Skeletal muscle tissue (tissue), 4 donors: ENCODE results near the gene RASGEF1C. TPM values are rescaled to one million over a fixed set of nuclear protein-coding genes. Genes with fewer than 3 reads are reported as not detected.
"Not testable (repeated sequence)": the region's sequence is repeated elsewhere in the genome, so short reads cannot be mapped to it uniquely, and the experiment has no call there.

Experiments used
- H3K27ac ChIP-seq: one replicate; pipeline ENCODE4 v1.7.0; 2013; ENCODE audit warnings: mild to moderate bottlenecking, low read depth, low read length, inconsistent platforms
- H3K27me3 ChIP-seq, 3 donors: one replicate each; pipeline ENCODE4 v1.7.0; 2013; ENCODE audit warnings: low read length in 3 of 3; ENCODE audit not compliant: control insufficient read depth in 3 of 3, insufficient read depth in 3 of 3
- H3K36me3 ChIP-seq, 3 donors: one replicate each; pipeline ENCODE4 v1.7.0; 2013; ENCODE audit warnings: low read length in 3 of 3; ENCODE audit not compliant: control insufficient read depth in 3 of 3, insufficient read depth in 3 of 3
- H3K4me1 ChIP-seq, 3 donors: one replicate each; pipeline ENCODE4 v1.7.0; 2013; ENCODE audit warnings: low read length in 3 of 3, mild to moderate bottlenecking in 3 of 3; ENCODE audit not compliant: control insufficient read depth in 3 of 3, insufficient read depth in 3 of 3
- H3K4me3 ChIP-seq, 3 donors: one replicate each; pipeline ENCODE4 v1.7.0; 2013; ENCODE audit warnings: low read length in 3 of 3
- H3K9ac ChIP-seq, 3 donors: one replicate each; pipeline ENCODE4 v1.7.0; 2013; ENCODE audit warnings: low read length in 3 of 3, mild to moderate bottlenecking in 3 of 3, moderate library complexity in 2 of 3, low read depth in 1 of 3
- H3K9me3 ChIP-seq, 3 donors: one replicate each; pipeline ENCODE4 v1.7.0; 2013; ENCODE audit warnings: low read length in 3 of 3; ENCODE audit not compliant: control insufficient read depth in 3 of 3
- total RNA-seq: library from RNA; depleted of rRNA; stranded (reverse); fragments of >200 nt; gene quantifications from one replicate; pipeline ENCODE4 v1.2.3, GENCODE V29; 2014
- donor health status: Osteomylitis.

RASGEF1C gene
- total RNA-seq, 1 donor from 2014 or later, result 5.7 TPM

DNA sequence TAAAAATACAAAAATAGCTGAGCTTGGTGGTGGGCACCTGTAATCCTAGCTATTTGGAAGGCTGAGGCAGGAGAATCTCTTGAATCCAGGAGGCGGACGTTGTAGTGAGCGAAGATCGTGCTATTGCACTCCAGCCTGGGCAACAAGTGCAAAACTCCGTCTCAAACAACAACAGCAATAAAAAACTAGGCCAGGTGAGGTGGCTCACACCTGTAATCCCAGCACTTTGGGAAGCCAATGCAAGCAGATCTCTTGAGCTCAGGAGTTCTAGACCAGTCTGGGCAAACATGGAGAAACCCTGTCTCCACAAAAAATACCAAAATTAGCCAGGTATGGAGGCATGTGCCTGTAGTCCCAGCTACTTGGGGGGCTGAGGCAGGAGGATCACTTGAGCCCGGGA lies 84.3 kb downstream of the RASGEF1C start:
- H3K9ac ChIP-seq, H3K9me3 ChIP-seq, H3K4me3 ChIP-seq, H3K36me3 ChIP-seq, H3K27ac ChIP-seq, H3K4me1 ChIP-seq: not testable (repeated sequence)
- H3K27me3 ChIP-seq, result peaks cover 3 to 25% (median 19%) of the 10 kb centered on the region in 3 donors

DNA sequence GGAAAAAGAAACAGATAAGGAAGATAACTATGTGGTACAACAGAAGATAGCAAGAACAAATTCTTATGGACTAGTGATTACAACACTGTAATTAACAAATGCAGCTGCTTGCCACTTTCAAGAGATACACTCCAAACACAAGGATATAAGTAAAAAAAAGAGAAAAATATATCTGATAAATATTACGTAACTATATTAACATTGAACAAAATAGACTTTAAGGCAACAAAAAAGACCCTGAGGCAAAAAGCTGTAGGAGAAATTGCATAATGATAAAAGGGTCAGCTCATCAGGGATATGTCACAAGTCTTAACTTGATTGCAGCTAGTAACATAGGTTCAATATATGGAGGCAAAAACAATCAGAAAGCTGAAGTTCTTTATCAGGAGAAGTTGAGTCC lies 86.1 kb downstream of the RASGEF1C start:
- Histone ChIP-seq H3K27me3 (peaks cover 3 to 27% (median 19%) of the 10 kb centered on the region in 3 donors), H3K9me3 (no peaks in the 10 kb centered on the region), H3K9ac (no peak overlapping the region), H3K27ac (no peak overlapping the region), H3K4me1 (no peaks in the 10 kb centered on the region), H3K4me3 (no peak overlapping the region), H3K36me3 (no peaks in the 10 kb centered on the region)

DNA sequence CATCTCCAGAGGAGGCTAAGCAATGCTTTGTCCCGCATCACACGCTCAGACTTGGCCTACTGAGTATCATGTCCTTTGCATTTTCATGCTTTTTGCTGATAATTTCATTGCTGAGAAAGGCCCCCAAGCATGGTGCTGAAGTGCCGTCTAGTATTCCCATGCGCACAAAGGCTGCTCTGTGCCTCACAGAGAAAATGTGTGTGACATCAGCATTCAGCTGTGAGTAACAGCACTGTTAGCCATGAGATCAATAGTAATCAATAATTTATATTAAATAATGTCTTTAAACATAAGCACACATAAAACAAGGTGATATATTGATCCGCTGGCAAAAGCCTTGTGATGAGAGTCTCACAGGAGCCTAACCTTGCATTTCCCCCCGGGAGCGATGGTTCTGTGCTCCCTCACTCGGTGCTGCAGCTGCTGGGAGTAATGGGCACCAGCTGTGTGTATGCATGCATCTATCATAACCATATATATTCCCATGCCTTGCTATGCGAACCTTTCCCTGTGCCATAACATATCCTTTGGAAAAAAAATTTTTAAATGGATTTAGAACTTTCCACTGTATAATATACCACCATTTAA lies 87.1 kb downstream of the RASGEF1C start:
- H3K4me1 ChIP-seq, result no peaks in the 10 kb centered on the region
- no peaks in the 10 kb centered on the region for H3K36me3 ChIP-seq
- H3K9me3 ChIP-seq, result no peaks in the 10 kb centered on the region
- H3K9ac ChIP-seq, result no peak overlapping the region
- no peak overlapping the region for H3K4me3 ChIP-seq
- H3K27ac ChIP-seq, result no peak overlapping the region
- peaks cover 3 to 23% (median 17%) of the 10 kb centered on the region in 3 donors for H3K27me3 ChIP-seq

DNA sequence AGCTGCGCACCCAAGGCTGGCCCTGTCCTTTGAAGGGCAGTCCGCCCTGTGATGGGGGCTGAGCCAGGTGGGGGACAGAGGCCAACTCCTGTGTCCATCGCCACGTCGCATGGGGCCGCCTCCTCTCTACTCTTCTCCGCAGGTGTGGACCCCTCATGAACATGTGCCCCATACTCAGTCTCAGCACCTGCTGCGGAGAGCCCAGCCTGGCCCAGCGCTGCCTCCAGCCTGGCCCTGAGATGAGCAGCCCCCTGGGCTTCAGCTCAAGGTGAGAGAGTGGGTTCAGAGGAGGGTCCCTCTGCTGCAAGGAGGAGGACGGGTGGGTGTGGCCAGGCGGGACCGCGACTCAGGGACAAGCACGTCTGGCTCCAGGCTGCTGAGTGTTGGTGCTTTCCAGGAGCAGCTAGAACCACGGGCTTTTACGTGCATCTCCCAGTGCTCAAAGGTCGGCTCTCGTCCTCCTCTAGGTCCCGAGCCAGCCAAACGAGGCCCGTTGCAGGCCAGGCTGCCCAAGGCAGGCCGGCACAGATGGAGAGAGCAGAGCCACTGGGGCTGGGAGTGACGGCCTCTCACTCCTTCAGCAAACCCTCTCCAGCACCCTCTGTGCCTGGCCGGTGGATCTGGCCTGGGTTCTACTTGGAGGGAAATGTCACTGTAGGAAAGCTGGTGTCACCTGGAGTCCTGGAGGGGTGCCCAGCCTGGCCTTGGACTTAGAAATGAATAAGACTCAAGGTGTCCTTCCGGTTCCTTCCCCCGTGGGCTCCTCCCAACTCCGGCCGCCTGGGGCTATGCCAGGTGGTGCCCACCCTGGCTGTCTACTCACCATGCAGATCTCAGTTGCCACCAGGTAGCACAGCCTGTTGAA lies 88.5 kb downstream of the RASGEF1C start:
- Histone ChIP-seq H3K4me1 (no peaks in the 10 kb centered on the region), H3K27ac (no peak overlapping the region), H3K36me3 (no peaks in the 10 kb centered on the region), H3K9ac (no peak overlapping the region), H3K27me3 (peaks cover 0 to 15% (median 12%) of the 10 kb centered on the region in 3 donors), H3K9me3 (no peaks in the 10 kb centered on the region), H3K4me3 (no peak overlapping the region)

DNA sequence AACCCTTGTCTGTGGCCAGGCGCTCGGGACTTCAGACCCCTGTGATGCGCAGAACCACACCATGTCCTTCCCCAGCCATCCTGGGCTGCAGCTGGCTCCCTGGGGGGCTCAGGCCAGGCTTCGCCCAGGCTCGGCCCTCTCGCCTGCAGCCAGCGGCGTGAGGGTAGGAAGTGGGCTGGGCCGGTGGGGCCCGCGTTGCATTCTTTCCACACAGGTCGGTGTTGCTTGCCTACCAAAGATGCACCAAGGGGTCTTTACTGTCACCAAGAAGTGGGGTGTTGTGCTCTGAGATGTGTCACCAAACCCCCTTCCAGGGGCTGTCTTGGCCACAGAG lies 89.1 kb downstream of the RASGEF1C start:
- H3K27me3 ChIP-seq, result peaks cover 0 to 13% (median 12%) of the 10 kb centered on the region in 3 donors
- no peak overlapping the region for H3K9ac ChIP-seq
- no peaks in the 10 kb centered on the region for H3K9me3 ChIP-seq
- H3K27ac ChIP-seq, result no peak overlapping the region
- no peaks in the 10 kb centered on the region for H3K36me3 ChIP-seq
- H3K4me3 ChIP-seq, result no peak overlapping the region
- no peaks in the 10 kb centered on the region for H3K4me1 ChIP-seq

DNA sequence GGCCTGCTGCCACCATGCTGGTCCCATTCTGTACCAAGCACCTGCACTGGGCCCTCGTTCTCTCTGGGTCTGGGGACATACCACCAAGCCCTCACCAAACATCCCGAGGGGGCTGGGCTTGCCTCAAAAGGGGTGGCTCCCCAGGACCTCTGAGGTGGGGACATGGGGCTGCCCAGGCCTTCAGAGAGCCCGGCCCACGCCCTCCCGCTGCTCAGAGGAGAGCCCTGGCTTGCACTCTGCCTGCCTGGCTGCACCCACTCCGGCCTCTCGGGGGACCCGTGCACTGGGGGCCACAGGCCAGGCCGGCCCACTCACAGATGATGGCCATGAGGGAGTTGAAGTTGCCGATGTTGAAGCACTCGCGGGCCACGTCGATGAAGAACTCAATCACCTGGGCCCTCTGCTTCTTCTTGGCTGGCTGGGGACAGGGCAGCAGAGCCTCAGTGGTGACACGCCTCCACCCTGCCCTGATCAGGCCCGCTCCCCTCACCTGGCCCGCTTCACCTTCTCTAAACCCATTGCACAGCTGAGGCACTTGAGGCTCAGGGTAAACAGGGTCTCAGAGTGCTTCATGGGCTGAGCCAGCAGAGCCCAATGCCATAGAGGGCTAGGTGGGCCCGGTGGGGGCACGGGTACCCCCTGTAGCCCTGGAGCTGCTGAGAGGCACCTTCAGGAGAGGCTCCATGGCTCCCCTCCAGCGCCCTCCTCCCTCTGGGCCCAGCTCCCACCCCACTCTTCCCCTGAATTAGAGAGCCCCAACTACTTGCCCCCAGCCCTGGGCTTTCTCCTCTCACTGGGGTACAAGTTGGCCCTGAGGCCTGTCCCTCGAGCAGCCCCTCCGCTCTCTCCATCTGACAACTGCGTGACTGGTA lies 89.7 kb downstream of the RASGEF1C start:
- no peak overlapping the region for H3K9ac ChIP-seq
- no peak overlapping the region for H3K27ac ChIP-seq
- no peaks in the 10 kb centered on the region for H3K9me3 ChIP-seq
- H3K4me1 ChIP-seq, result no peaks in the 10 kb centered on the region
- no peak overlapping the region for H3K4me3 ChIP-seq
- H3K36me3 ChIP-seq, result no peaks in the 10 kb centered on the region
- H3K27me3 ChIP-seq, result peaks cover 0 to 13% (median 12%) of the 10 kb centered on the region in 3 donors

DNA sequence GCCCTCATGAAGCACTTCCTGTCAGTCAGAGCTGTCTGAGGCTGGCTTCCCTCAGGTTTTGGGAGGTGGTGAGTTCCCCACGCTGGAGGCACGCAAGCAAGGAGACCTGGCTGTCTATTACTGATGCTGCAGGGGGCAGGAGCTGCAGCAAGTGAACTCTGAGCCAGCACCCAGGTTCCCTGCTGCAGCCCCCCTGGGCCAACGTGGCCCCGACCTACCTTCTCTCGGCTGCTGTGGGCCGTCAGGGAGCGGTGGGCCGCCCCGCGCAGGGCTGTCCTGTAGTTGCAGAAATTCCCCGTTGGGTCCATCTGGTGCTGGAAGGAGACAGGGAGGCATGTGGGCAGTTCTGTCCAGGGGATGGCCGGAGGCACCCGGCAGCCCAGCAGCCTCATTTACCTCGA lies 90.6 kb downstream of the RASGEF1C start:
- no peak overlapping the region for H3K4me3 ChIP-seq
- H3K4me1 ChIP-seq, result no peaks in the 10 kb centered on the region
- H3K27me3 ChIP-seq, result peaks cover 0 to 13% (median 12%) of the 10 kb centered on the region in 3 donors
- H3K36me3 ChIP-seq, result no peaks in the 10 kb centered on the region
- no peaks in the 10 kb centered on the region for H3K9me3 ChIP-seq
- no peak overlapping the region for H3K9ac ChIP-seq
- H3K27ac ChIP-seq, result no peak overlapping the region

DNA sequence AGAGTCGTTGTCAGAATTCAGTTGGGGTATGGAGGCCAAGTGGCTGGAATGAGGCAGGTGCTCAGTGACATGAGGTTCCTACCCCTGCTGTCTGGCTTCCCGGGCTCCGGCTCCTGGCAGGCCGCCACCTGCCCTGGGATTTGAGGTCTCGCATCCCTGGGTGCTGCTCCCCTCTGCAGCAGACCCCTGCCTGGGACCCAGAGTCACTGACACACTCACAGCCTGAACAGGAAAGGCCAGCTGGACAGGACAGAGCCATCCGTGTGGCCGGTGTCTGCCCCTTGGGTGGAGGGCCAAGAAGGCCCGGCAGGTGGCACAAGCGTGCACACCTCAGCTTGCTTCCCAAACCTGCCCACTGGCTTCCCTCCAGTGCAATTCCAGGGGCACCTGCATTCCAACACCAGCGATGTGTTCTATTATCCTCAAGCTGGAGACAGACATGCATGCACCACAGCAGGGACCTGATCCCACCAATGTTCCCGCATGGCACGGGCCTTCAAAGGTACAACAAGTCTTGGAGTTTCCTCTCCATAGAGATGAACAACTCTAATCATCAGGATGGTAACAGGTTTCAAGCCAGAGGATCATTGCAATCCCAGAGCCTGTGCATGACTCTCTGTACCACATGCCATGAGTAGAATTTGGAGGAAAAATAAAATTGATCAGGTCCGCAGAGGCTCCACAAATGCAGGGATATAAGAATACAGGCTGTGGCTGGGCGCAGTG lies 91.8 kb downstream of the RASGEF1C start:
- Histone ChIP-seq H3K9me3 (no peaks in the 10 kb centered on the region), H3K4me3 (no peak overlapping the region)

DNA sequence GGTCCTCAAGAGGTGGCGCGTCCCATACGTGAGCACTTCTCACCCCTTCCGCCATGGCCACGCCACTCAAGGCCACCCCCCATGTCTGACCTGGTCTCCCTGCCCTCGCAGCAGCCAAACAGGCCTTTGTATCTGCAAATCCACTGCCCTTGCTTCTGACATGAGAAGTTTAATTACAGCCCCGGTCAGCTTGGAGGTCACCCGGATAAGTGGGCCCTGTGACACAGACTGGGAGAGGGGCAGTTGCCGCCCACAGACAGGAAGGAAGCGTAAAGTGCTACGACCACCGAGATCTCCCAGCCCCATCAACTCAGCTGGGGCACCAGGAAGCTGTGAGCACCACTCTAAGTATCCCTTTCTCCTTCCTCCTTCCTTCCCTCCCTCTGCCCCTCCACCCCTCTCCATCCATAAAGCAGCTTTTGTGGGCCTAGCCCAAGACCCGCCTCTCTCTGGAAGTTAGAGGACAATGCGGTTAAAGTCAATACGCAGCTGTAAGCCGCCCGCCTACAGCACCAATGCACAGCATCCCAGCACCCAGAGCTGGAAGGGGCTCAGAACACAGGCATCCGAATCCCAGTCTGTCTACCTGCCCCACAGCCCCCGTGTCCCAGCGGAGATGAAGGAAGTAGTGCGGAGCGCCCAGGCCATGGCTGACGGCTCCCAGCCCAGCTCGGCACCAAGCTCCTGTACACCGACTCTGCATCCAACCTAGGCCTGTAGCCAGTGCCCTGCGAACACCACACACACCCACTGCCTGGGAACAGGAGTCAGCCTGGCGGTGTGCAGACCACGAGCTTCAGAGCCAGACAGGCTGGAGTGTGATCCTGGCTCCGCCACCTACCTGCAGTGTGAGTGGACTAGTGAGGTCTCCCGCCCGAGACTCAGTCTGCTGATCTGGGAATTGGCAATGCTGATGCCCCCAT lies 92.7 kb downstream of the RASGEF1C start:
- H3K27ac ChIP-seq, result no peak overlapping the region
- peaks cover 0 to 16% (median 6%) of the 10 kb centered on the region in 3 donors for H3K27me3 ChIP-seq
- no peaks in the 10 kb centered on the region for H3K9me3 ChIP-seq
- H3K4me3 ChIP-seq, result no peak overlapping the region
- H3K4me1 ChIP-seq, result no peaks in the 10 kb centered on the region
- H3K9ac ChIP-seq, result no peak overlapping the region
- H3K36me3 ChIP-seq, result no peaks in the 10 kb centered on the region

More for the DNA sequence above, 91.8 kb downstream of the RASGEF1C start:
- H3K27me3 ChIP-seq, result peaks cover 0 to 17% (median 10%) of the 10 kb centered on the region in 3 donors
- no peak overlapping the region for H3K9ac ChIP-seq
- no peaks in the 10 kb centered on the region for H3K4me1 ChIP-seq
- H3K27ac ChIP-seq, result no peak overlapping the region
- H3K36me3 ChIP-seq, result no peaks in the 10 kb centered on the region
